Esophagus muscularis mucosa (tissue), 3 donors: ENCODE measurements around the gene KRT40.

Experiments
- EP300 ChIP-seq: sonication (generic); formaldehyde crosslinking; IDR thresholded peaks from one replicate; pipeline ENCODE4 v1.6.1; 2017; ENCODE audit warnings: antibody characterized with exemption
- POLR2A ChIP-seq: fragments of 450-650 bp; IDR thresholded peaks from one replicate; pipeline ENCODE4 v1.6.1; 2017; ENCODE audit warnings: antibody characterized with exemption, moderate library complexity, mild to moderate bottlenecking, low read depth
- POLR2AphosphoS5 ChIP-seq, 2 donors: sonication (generic); formaldehyde crosslinking; IDR thresholded peaks; one replicate each; pipeline ENCODE4 v1.6.1; 2017; ENCODE audit warnings: antibody characterized with exemption in 2 of 2

DNA sequence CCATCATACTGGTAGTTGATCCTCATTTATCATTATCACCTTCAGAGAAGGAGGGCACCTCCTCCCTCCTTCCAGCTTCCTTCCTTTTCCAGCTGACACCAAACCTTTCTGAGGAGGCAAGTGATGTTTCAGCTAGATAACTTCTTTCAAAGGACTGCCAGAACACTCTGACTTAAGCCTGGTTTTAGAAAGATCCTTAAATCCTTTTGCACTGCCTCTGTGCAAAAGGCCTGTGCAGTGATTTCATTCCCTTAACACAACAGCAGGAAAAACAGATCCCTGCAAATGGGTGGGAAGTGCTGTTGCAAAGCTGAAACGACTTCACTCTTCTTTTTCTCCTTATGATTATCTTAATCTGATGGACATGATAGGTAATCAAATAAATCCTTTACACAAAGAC is 39.6 kb downstream of the KRT40 start:
- TF ChIP-seq POLR2AphosphoS5 (IDR thresholded peaks at IDR 0.05): no peak
- TF ChIP-seq POLR2A: no peak
- TF ChIP-seq EP300: no peak
